Breast epithelium (tissue), 3 donors: Measurements from ENCODE around the gene B3GAT3.

ENCODE experiments used
- POLR2AphosphoS5 ChIP-seq, 3 donors: sonication (generic); formaldehyde crosslinking; IDR thresholded peaks; one replicate each; pipeline ENCODE4 v1.6.1; 2017; ENCODE audit warnings: antibody characterized with exemption in 3 of 3
- TF ChIP-seq, protein P1 (sequence below), 3 donors: fragments of 450-650 bp; IDR thresholded peaks; one replicate each; pipeline ENCODE4 v1.5.1; 2016 to 2017; ENCODE audit warnings: antibody characterized with exemption in 3 of 3, mild to moderate bottlenecking in 3 of 3, moderate library complexity in 3 of 3

DNA sequence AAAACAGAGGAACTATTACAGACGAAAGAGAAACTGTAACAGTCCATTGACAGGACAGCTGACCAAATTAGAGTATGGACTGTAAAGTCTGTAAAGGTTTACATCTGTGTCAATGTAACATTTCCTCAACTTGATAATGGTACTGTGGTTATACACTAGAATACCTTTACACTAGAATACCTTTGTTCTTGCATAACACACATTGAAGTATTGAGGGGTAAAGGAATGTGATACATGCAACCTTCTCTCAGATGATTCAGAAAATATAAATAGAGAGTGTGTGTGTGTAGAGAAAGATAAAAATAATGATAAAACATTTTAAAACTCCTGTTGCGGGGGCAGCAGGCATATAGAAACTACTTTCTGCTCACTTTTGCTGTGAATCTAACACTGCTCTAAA, 42.5 kb downstream of the B3GAT3 start:
- no peak for TF ChIP-seq POLR2AphosphoS5 (IDR thresholded peaks at IDR 0.05)
- TF ChIP-seq, protein P1, sequence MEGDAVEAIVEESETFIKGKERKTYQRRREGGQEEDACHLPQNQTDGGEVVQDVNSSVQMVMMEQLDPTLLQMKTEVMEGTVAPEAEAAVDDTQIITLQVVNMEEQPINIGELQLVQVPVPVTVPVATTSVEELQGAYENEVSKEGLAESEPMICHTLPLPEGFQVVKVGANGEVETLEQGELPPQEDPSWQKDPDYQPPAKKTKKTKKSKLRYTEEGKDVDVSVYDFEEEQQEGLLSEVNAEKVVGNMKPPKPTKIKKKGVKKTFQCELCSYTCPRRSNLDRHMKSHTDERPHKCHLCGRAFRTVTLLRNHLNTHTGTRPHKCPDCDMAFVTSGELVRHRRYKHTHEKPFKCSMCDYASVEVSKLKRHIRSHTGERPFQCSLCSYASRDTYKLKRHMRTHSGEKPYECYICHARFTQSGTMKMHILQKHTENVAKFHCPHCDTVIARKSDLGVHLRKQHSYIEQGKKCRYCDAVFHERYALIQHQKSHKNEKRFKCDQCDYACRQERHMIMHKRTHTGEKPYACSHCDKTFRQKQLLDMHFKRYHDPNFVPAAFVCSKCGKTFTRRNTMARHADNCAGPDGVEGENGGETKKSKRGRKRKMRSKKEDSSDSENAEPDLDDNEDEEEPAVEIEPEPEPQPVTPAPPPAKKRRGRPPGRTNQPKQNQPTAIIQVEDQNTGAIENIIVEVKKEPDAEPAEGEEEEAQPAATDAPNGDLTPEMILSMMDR (IDR thresholded peaks at IDR 0.05): no peak
